GM21529 (cell line): ENCODE results near the gene LITAFD.
"Not testable (repeated sequence)": the region's sequence is repeated elsewhere in the genome, so short reads cannot be mapped to it uniquely, and the experiment has no call there.

Experiments used
- ATAC-seq: cut with Tn5 transposase; IDR thresholded peaks from one replicate; pipeline ENCODE4 v1.9.1; 2021; ENCODE audit not compliant: unreplicated experiment

Gene LITAFD

GRCh38 chr16:8869212-8869987 lies 12.8 kb upstream of the LITAFD start:
- ATAC-seq, result no peak

- ATAC-seq, result not testable (repeated sequence)
Measured at GRCh38 chr16:8869988-8870241, 12.2 kb upstream of the LITAFD start.

GRCh38 chr16:8872071-8872470 lies 10.1 kb upstream of the LITAFD start:
- no peak for ATAC-seq

- ATAC-seq, result no peak
Measured at GRCh38 chr16:8872967-8873865, 8.9 kb upstream of the LITAFD start.

GRCh38 chr16:8873866-8874195 lies 8.3 kb upstream of the LITAFD start:
- ATAC-seq, result not testable (repeated sequence)

GRCh38 chr16:8874388-8874787 lies 7.8 kb upstream of the LITAFD start:
- no peak for ATAC-seq

GRCh38 chr16:8875317-8875716 lies 6.8 kb upstream of the LITAFD start:
- ATAC-seq, result not testable (repeated sequence)

- no peak for ATAC-seq
Measured at GRCh38 chr16:8877894-8878522, 4.1 kb upstream of the LITAFD start.

GRCh38 chr16:8878523-8878911 lies 3.6 kb upstream of the LITAFD start:
- no peak for ATAC-seq

- no peak for ATAC-seq
Measured at GRCh38 chr16:8880839-8881510, 1.2 kb upstream of the LITAFD start.

GRCh38 chr16:8882725-8883377 lies 700 bp downstream of the LITAFD start:
- no peak for ATAC-seq

GRCh38 chr16:8885674-8886592 lies 3.8 kb downstream of the LITAFD start:
- ATAC-seq, result no peak

- no peak for ATAC-seq
Measured at GRCh38 chr16:8886593-8887430, 4.7 kb downstream of the LITAFD start.

- no peak for ATAC-seq
Measured at GRCh38 chr16:8887431-8887765, 5.2 kb downstream of the LITAFD start.

GRCh38 chr16:8887952-8888560 lies 5.9 kb downstream of the LITAFD start:
- ATAC-seq, result no peak

- ATAC-seq, result no peak
Measured at GRCh38 chr16:8888951-8889892, 7.1 kb downstream of the LITAFD start.

- no peak for ATAC-seq
Measured at GRCh38 chr16:8889893-8890548, 7.9 kb downstream of the LITAFD start.
